ENCODE measurements around the gene KLF1. TPM values are rescaled to one million over a fixed set of nuclear protein-coding genes. Genes with fewer than 3 reads are reported as not detected.
A peak's percentile ranks its signal among the peaks of the same experiment; 100 is the strongest.

The KLF1 gene
- total RNA-seq, 4 donors from 2014 or later = not detected

GRCh38 chr19:12885749-12886650, 1.0 kb downstream of the KLF1 start:
- Histone ChIP-seq H3K36me3 (no peaks in the 10 kb centered on the region), H3K27me3 (peaks cover 8 to 28% (median 15%) of the 10 kb centered on the region in 3 donors), H3K27ac (peak overlapping the region in 1 of 4 donors; percentile 36), H3K9me3 (no peaks in the 10 kb centered on the region), H3K4me3 (peak overlapping the region; percentile 35 to 64 (median 48)), H3K4me1 (peaks cover 0 to 30% of the 10 kb centered on the region in 2 donors)
- ATAC-seq (no peak), DNase-seq (no peak)
- intact Hi-C loops (cut with DNase I; ENCODE audit: low total_unique reads) = loop anchor here (1.0 kb wide), 1 partner anchor 79 kb away; no protein-coding TSS in a partner anchor
- no peak for TF ChIP-seq POLR2A (IDR thresholded peaks at IDR 0.05)
- TF ChIP-seq, protein P1, sequence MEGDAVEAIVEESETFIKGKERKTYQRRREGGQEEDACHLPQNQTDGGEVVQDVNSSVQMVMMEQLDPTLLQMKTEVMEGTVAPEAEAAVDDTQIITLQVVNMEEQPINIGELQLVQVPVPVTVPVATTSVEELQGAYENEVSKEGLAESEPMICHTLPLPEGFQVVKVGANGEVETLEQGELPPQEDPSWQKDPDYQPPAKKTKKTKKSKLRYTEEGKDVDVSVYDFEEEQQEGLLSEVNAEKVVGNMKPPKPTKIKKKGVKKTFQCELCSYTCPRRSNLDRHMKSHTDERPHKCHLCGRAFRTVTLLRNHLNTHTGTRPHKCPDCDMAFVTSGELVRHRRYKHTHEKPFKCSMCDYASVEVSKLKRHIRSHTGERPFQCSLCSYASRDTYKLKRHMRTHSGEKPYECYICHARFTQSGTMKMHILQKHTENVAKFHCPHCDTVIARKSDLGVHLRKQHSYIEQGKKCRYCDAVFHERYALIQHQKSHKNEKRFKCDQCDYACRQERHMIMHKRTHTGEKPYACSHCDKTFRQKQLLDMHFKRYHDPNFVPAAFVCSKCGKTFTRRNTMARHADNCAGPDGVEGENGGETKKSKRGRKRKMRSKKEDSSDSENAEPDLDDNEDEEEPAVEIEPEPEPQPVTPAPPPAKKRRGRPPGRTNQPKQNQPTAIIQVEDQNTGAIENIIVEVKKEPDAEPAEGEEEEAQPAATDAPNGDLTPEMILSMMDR (IDR thresholded peaks at IDR 0.05 in 4 of 5, conservative IDR thresholded peaks at IDR 0.05 in 1 of 5) = peak in 1 of 5 experiments; percentile 3
- in situ Hi-C loops (cut with MboI; ENCODE audit: low sequenced_read_pairs in 4 of 4) = loop anchor here in 1 of 4 donors (10.0 kb wide), 1 partner anchor 79 kb away; the partner anchor contains the start of gene DAND5

GRCh38 chr19:12884926-12885748, 1.9 kb downstream of the KLF1 start:
- intact Hi-C loops (cut with DNase I; ENCODE audit: low total_unique reads) = loop anchor here (1.0 to 5.0 kb wide), 2 partner anchors 80 to 232 kb away; partner anchors contain the start of genes NACC1 and TRMT1
- Histone ChIP-seq H3K36me3 (no peaks in the 10 kb centered on the region), H3K27me3 (peaks cover 8 to 28% (median 15%) of the 10 kb centered on the region in 3 donors), H3K9me3 (no peaks in the 10 kb centered on the region), H3K4me3 (peak overlapping the region; percentile 35 to 64 (median 48)), H3K4me1 (peaks cover 7 to 32% of the 10 kb centered on the region in 2 donors), H3K27ac (peak overlapping the region in 1 of 4 donors; percentile 36)
- in situ Hi-C loops (cut with MboI; ENCODE audit: low sequenced_read_pairs in 4 of 4) = loop anchor here in 1 of 4 donors (10.0 kb wide), 1 partner anchor 80 kb away; the partner anchor contains the start of gene DAND5
- ATAC-seq = no peak
- no peak for TF ChIP-seq POLR2A (IDR thresholded peaks at IDR 0.05)
- TF ChIP-seq, protein P1 (IDR thresholded peaks at IDR 0.05 in 4 of 5, conservative IDR thresholded peaks at IDR 0.05 in 1 of 5) = peak; percentile 28 to 76 (median 61)
- DNase-seq = peak in 1 of 2 donors; percentile 57

DNA sequence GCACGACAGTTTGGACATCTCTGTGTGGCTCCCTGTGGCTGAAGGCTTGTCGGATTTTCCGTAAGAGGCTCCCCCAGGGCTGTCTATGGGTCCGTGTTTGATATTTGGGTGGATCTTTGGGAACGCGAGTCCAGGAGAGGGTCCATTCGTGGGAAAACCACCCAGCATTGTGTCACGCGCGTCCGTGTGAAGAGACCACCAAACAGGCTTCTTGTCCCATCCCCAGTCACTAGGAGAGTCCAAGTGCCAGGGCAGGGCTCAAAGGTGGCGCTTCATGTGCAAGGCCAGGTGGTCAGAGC, 2.4 kb downstream of the KLF1 start:
- H3K36me3 ChIP-seq = no peaks in the 10 kb centered on the region
- intact Hi-C loops (cut with DNase I; ENCODE audit: low total_unique reads) = loop anchor here (5.0 kb wide), 1 partner anchor 233 kb away; the partner anchor contains the start of genes NACC1 and TRMT1
- DNase-seq (no peak), ATAC-seq (no peak)
- peaks cover 7 to 30% of the 10 kb centered on the region in 2 donors for H3K4me1 ChIP-seq
- H3K27me3 ChIP-seq = peaks cover 8 to 28% (median 15%) of the 10 kb centered on the region in 3 donors
- in situ Hi-C loops (cut with MboI; ENCODE audit: low sequenced_read_pairs in 4 of 4) = loop anchor here in 1 of 4 donors (10.0 kb wide), 1 partner anchor 80 kb away; the partner anchor contains the start of gene DAND5
- peak overlapping the region in 2 of 4 donors; percentile 93 to 98 for H3K27ac ChIP-seq
- H3K4me3 ChIP-seq = peak overlapping the region in 1 of 4 donors; percentile 64
- H3K9me3 ChIP-seq = no peaks in the 10 kb centered on the region
- TF ChIP-seq, protein P1 (IDR thresholded peaks at IDR 0.05 in 4 of 5, conservative IDR thresholded peaks at IDR 0.05 in 1 of 5) = no peak
- TF ChIP-seq POLR2A (IDR thresholded peaks at IDR 0.05) = no peak

DNA sequence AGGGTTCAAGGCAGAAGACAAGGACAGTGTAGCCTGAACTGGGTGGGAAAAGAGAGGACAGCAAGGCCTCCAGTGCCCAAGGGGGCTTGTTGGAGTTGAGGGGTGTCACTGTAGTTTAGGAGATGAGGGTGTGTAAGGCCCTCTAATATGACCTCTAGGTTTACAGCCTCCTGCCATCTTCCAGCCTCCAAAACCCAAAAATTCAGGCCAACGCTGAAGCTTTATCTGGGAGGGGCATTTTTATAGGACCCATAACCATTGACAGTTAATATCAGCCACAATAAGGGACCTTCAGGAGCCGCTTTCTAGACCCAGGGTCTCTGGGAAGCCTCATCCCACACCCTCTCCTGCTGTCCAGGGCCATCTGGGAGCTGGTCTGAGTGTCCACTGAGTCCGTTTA, 2.8 kb downstream of the KLF1 start:
- Histone ChIP-seq H3K27me3 (peaks cover 8 to 28% (median 15%) of the 10 kb centered on the region in 3 donors), H3K36me3 (no peaks in the 10 kb centered on the region), H3K4me1 (peaks cover 7 to 30% of the 10 kb centered on the region in 2 donors), H3K4me3 (no peak overlapping the region), H3K9me3 (no peaks in the 10 kb centered on the region), H3K27ac (peak overlapping the region in 3 of 4 donors; percentile 93 to 98 (median 94))
- intact Hi-C loops (cut with DNase I; ENCODE audit: low total_unique reads) (loop anchor here (5.0 kb wide), 1 partner anchor 233 kb away; the partner anchor contains the start of genes NACC1 and TRMT1), in situ Hi-C loops (cut with MboI; ENCODE audit: low sequenced_read_pairs in 4 of 4) (loop anchor here in 1 of 4 donors (10.0 kb wide), 1 partner anchor 81 kb away; the partner anchor contains the start of gene DAND5)
- ATAC-seq (no peak), DNase-seq (no peak)
- TF ChIP-seq POLR2A (IDR thresholded peaks at IDR 0.05) = no peak
- TF ChIP-seq, protein P1 (IDR thresholded peaks at IDR 0.05 in 4 of 5, conservative IDR thresholded peaks at IDR 0.05 in 1 of 5) = no peak
